HuH-7.5 (cell line): Measurements from ENCODE around the gene ACTG1.
A peak's percentile ranks its signal among the peaks of the same experiment; 100 is the strongest.

Experiments used
- DNase-seq: peaks from one replicate; pipeline ENCODE4 v3.0.0; 2011; ENCODE audit warnings: low spot score

ACTG1 gene

DNA sequence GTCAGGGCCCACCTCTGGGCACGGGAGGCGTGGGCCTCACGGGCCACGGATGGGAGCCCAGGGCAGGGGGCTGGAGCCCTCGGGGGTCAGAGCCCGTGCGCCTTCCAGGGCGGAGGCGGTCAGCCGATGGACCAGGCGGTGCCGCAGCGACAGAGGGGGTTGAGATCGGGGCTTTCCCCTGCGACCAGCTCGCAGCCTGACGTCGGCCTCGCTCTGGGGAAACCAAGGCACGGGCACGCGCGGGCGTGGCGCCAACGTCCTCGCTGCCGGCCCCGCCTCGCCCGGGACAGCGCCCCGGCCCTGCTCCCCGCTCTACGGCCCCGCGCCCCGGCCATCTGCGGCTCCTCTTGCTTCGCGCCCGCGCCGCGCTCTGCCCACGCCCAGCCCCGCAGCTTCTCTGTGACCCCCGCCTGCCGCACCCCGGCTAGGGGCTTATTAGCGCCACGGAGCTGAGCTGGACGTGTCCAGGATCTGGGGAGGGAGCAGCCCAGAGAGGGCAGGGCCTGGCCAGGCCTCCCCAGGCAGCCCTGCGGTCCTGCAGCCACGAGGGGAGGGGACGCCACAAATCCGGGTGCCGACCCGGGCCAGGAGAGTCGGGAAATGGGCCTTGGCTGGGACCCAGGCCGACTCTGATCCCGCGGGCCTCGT, 13.5 kb downstream of the ACTG1 start:
- no peak for DNase-seq

DNA sequence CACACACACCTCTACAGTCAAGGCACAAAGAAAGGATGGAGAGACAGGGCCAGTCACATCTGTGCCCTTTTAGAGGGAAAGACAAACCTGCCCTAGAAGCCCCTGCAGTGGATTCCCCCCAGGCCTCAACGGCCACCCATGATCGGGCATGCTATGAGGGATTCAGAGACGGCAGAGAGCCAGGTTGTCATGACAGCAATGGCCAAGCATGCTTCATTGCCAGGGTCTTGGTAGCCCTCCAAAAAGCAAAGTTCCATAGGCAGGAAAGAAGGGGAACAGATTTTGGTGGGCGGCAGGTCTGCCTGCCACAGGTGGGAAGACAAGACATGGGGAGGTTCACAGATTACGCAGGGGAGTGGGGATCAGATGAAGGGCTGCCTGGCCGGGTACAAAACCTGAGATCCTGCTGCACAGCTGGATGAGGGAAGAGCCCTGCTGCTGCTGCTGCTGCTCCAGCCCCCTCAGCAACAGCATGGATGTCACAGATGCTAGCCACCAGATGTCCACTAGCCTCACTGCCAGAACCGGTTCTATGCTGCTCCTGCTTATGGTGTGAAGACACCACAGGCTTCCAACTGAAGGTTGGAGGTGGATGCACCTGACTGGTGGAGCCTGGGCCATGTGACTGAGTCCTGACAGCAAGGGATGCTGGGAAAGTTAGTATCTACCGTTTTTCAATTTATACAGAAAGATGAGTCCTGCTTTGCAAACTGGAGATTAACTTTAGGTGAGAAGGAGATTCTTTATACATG, 17.8 kb downstream of the ACTG1 start:
- DNase-seq: no peak

DNA sequence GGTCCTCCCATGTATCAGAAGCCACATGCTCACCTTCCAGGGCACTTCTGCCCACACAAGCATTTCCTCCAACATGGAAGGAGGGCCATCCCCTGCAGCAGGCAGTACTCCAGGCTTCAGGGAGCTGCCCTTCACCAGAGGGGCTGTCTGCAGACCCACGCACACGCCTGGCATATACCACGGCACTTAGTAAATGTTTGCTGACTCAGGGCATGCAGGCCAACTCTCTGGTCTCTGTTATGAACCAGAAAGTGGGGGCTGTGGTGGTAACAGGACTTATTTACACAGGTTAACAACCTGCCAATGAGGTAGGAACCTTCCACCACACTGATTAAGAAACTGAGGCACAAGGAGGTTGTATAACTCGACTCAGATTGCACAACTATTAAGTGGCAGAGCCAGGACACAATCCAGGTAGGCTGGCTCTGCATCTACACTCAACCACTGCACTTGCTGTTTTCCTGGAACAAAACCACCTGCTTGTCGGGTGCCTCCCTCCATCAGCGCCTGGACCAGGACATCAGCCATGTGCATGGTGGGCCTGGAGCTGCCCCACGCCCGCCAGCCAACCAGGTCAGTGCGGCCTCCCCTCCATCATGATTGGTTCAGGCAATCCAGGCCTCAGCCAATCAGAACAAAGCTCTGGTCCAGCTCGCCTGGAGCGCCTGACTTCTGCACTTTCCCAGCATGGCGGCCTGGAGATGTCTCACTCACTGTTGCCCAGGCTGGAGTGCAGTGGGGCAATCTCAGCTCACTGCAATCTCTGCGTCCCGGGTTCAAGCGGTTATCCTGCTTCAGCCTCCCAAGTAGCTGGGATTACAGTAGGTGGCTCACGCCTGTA, 19.2 kb downstream of the ACTG1 start:
- no peak for DNase-seq

DNA sequence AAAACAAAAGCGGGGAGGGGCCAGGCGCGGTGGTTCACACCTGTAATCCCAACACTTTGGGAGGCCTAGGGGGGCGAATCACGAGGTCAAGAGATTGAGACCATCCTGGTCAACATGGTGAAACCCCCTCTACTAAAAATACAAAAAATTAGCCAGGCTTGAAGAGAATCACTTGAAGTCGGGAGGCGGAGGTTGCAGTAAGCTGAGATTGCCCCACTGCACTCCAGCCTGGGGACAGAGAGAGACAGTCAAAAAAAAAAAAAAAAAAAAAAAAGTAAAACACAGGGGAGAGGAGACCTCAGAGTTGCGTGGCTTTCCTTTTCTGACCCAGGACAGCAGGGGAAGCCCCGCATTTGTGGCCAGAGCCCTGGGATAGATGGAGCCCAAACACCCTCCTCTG, 19.9 kb downstream of the ACTG1 start:
- DNase-seq: no peak

DNA sequence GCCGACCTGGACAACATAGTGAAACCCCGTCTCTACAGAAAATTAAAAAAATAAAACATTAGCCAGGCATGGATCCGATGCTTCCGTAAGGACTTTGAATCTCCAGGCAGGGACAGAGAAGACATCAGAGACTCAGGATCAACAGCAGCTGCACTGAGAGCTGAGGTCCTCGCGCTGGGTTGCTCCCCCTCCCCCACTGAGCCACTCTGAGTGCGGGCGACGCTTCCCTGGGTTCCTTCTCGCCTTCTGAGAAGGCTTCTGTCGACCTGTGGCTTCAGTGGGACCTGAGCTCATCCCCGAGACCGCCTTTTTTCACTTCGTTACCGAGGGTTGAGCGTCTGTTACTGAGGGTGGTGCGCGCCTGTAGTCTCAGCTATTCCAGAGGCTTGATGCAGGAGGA, 20.4 kb downstream of the ACTG1 start:
- no peak for DNase-seq

DNA sequence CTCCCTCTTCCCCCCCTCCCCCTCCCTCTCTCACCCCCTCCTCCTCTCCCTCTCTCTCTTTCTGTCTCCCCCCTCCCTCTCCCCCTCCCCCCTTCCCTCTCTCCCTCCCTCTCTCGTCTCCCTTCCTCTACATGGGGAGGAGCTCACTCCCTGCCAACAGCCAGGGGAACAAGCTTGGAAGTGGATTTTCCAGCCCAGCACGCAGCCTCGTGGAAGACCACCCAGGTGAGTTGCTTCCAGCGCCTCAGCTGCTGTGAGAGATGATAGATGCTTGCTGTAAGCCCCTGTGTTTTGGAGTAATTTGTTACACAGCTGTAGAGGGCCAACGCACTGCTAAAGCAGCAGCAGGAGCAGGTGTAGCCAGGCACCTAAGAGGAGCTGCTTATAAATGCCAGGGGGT, 20.8 kb downstream of the ACTG1 start:
- no peak for DNase-seq

DNA sequence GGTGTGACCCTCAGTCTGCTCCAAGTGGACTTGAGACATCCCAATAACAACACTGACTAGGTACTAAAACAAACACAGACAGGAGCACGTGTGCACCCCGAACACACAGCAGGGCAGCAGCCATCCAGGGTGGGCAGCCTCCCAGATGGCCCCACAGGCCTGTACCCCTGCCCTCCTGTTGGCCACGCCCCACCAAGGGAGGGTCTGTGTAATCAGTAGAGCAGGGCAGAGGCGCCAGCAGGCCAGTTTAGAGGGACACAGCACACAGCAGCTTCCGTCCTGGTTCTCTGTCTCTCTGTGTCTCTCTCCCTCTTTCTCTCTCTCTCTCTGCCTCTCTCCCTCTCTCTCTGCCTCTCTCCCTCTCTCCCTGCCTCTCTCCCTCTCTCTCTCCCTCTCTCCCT, 21.4 kb downstream of the ACTG1 start:
- no peak for DNase-seq

DNA sequence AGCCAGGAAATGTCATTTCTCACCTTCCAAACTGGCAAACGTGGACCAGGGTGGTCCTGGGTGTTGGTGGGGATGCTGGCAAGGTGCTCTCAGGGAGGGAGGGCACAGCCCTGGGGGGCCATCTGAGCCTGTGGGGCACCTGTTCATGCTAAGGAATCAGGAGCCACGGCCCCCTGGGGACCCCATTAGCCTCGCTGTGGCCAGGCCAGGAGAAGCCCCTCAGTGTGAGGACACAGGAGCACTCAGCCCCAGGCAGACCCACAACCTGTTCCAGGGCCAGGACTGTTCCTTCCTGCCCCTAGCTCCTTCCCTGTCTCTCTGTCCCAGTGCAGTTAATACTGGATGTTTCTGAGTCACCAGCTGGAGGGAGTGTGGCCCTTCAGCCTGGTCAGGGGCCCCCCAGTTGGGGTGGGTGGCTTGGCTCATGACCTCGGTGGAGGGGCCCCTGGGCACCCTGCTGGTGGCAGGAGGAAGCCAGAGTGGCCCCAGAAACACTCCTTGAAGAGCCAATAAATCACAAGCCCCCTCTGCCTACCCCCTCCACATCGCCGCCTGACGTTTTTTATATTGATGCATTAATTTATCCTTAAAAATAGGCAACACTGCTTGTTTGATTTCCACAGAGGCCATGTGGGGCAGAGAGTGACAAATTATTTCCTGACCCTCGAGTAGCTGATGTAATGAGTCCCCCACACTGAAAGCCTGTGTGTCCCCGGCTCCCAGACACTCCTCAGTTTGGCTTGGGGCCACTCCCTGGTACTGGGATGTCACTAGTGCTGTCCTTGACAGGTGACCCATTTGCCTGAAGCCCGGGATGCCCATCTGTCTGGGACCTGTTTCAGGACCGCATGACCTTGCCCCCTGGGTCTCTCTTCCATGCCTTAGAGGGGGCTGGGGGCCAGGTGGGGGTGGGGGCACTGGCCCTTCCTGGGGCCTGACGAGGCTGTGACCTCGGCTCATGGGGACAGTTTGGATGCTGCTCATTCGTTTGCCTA, 22.3 kb downstream of the ACTG1 start:
- DNase-seq: no peak

DNA sequence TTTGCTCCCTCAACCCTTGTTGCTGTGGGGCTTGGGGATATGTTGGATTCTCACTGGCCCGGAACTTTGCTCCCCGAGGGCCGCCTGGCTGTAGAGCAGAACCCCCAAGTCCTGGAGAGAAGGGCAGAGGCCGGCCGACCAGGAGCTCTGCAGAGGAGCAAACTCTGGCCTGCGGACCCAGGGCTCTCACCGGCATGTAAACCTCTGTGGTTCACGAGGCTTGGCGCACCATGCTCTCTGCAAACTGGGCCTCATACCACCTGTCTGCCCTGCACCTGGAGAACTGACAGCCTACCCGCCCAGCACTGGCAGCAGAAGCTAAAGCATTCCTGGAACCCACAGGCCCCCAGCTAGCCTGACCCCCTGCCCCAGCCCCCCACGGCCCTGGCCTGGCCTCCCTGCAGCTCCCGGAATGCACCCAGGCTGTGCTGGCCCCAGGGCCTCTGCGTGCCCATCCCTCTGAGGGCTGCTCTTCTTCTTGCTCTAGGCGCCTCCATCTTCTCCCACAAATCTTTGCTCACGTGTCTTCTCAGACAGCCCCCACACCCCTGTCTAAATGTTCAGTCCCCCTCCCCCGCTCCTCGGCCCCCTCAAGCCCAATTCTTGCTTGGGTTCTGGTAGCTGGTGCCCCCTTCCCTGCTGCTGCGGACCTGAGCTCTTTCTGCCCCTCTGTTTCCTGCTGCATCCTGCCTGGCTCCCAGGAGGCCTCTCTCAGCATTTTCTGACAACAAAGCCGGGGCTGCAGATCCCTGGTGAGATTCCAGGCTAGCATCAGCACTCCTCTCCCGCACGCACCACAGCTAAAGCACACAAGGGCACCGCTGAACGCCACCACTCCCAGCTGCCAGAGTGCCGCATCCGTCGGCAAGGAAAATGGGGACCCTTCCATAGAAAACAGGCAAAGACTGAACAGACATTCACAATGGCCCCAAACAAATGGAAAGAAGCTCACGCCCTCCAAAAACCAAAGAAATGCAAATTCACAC, 23.3 kb downstream of the ACTG1 start:
- DNase-seq: no peak

DNA sequence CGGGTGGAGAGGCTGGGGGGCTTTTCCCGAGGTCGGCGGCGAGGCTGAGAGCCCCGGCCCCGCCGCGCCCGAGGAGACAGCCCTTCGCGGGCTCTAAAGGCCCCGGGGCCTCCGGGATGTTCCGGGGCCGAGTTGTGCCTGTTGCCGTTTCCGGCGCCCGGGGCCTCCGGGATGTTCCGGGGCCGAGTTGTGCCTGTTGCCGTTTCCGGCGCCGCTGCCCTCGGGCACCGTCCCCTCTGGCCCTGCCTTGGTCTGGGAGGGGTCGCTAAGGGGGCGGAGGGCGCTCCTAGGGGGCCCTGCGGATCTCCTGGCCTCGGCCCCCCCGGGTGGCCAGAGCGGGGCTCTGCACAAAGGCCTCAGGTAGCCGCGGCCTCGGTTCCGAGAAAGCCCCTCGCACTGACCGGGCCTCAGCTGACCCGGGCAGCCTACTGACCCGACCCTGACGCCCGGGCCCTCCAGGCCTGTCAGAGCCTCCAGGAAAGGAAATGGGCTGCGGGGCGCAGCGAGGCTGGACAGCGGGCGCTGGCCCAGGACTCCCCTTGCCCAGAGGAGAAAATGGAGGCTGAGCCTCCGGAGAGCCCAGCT, 24.2 kb downstream of the ACTG1 start:
- no peak for DNase-seq

DNA sequence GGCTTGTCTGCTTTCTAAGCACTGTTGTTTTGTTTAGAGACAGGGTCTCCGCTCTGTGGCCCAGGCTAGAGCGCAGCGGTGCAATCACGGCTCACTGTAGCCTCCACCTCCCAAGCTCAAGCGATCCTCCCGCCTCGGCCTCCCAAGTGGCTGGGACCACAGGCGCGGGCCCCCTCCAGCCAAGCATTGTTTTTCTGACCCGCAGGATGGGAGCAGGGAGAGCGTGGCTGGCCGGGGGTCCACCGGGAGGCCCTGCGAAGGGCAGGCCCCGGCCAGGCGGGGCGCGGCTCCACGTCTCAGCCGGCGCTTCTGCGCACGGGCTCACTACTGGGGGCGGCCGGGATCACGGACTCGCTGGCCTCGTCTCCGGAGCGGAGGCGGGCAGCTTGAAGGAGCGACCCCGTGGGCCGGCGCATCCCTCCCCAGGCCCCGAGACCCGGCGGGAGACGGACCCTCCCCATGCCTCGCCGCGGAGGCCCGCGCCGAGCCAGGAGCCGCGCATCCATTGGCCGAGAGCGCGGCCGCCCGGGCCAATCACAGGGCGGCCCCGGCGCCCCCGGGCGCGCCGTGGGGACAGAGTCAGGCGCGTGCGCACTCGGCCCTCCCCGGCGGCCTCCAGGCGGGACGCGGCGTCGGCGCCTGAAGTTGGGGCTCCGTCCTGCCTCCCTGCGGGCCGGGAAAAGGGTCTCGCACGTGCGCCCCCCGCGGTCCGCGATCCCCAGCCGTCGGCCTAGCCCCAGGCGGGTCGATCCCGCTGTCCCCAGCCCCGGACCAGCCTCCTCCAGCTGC, 24.9 kb downstream of the ACTG1 start:
- peak; percentile 97 for DNase-seq

DNA sequence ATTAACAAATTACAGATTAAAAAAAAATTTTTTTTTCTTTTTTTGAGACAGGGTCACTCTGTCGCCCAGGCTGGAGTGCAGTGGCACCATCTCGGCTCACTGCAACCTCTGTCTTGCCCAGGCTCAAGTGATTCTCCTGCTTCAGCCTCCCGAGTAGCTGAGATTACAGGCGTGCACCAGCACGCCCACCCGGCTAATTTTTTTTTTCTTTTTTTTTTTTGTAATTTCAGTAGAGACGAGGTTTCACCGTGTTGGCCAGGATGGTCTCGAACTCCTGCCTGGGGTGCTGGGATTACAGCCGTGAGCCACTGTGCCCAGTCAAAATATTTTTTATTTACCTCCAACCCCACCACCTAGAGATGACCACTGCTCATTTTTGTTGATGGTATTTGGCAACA, 25.5 kb downstream of the ACTG1 start:
- DNase-seq: no peak

DNA sequence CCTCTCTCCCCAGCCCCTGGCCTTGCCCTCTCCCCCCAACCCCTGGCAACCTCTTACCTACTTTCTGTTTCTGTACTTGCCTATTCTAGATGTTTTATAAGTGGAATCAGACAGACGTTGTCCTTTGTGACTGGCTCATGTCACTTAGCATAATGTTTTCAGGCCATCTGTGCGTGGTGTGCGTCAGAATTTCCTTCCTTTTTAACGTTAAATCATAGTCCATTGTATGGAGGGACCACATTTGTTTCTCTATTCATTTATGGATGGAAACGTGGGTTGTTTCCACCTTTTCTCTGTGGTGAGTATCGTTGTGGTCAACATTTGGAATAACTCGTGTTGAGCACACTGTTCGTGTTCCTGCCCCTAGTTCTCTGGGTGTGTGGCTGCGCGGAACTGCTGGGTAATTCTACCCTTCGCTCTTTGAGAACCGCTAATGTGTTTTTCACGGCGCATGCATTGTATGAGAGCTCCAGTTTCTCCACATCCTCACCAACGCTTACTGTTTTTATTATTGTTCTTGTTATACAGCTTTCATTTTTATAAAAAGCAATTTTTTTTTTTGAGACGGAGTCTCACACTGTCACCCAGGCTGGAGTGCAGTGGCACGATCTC, 26.3 kb downstream of the ACTG1 start:
- DNase-seq: no peak

DNA sequence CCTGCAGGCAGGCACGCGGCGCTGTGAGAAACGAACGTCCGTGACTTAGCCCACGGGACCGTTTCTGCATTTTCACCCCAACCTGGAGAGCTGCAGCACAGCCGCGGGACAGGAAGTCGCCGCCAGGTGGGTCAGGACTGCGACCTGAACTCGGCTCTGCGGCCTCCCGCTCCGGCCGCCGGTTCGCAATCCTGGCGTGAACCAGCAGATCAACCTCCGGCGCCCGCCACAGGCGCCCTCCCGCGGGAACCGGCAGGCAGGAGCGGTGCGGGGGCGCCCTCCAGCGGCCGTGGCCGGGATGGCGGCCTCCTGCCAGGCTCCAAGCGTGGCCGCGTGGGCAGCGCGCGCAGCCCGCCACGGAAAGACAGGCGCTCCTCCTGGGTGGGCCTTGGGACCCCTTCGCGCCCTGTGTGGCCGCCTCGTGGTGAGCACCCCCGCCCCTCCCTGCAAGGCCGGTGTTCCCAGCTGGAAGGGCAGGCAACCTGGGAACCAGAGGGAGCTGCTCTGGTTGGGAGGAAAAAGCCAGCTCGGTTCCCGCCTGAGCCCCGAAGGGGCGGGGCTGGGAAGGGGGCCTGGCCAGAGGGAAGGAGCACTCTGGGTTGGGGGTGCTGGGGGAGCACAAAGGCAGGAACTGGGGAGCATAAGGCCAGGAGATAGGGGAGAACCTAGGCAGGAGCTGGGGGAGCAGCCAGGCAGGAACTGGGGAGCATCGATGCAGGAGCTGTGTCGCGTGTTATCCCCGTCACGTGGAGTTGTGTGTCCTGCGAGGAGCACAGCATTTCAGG, 28.2 kb downstream of the ACTG1 start:
- DNase-seq: peak; percentile 87

DNA sequence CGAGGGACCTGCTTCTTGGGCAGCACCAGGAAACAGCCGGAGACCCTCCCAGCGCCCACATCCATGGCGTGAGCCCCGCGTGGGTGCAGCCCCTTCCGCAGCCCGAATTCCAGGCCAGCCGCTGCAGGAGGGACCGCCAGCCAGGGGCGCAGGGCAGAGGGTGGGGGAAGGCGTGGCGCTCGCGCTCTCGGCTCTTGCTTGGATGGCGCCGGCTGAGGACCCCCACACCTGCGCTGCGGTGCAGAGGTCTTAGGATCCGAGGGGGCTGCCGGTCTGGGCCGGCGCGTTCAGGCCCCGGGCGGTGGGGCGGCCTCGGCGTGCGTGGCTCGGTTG, 28.8 kb downstream of the ACTG1 start:
- no peak for DNase-seq

DNA sequence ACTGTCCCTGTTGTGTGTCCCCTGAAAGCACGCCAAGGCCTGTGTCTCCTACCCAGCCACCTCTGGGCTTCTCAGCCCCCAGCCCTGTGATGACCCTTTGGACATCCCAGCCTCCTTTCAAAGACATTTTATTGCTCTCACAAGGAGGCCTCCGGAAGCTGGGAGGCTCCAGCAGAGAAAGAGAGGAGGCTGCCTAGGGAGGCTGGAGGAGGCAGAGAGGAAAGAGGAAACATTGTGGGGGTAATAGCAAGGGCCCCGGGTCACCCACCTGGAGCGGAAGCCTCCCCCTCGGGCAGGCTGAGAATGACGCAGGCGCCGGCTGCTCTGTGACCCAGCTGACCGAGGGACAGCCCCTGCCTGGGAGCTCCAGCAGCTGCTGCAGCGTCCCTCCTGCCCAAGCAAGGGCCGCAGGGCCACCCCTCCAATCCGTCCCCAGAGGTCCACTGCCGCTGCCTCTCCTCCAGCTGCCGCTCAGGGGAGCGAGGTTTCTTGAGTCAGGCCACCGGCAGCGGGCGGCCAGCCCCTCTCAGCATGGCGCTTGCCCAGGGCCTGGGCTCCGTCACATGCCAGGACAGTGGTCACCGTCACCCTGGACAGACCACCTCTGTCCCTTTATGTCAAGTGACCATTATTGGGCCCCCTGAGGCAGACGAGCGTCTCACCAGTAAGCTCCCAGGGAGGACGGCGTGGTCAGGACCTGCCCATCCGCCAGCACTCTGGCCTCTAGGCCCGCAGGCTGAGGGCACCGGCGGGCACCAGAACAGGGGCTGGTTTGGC, 29.3 kb downstream of the ACTG1 start:
- no peak for DNase-seq

DNA sequence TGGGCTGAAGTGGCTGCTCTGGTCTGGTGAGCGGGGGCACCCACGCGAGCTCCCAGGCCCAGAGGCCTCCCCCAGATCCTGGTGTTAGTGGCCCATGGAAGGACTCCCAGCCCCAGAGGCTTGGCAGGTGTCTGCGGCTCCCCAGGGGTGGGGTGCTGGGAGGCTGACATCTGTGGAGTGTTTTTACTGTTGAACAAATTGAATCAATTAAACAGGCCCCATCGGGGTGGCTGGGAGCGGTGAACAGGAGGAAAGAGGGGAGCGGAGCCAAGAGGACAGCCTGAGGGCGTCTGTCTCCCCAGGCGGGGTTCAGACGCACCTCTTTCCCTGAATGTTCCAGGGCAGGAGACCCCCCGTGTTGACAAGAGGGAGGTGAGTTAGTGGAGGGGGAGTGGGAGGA, 29.9 kb downstream of the ACTG1 start:
- DNase-seq: no peak
